Suprapubic skin (tissue), 3 donors: ENCODE measurements around the gene HMCN1.

Experiments
- POLR2AphosphoS5 ChIP-seq, 3 donors: sonication (generic); formaldehyde crosslinking; IDR thresholded peaks; one replicate each; pipeline ENCODE4 v1.6.1; 2017; ENCODE audit warnings: antibody characterized with exemption in 3 of 3
- TF ChIP-seq, protein P1 (sequence below), 2 donors: fragments of 200-600 bp in 1 of 2; fragments of 450-650 bp in 1 of 2; sonication (generic) in 1 of 2; IDR thresholded peaks; one replicate each; pipeline ENCODE4 v1.5.1; 2016 to 2019; ENCODE audit warnings: antibody characterized with exemption in 2 of 2, mild to moderate bottlenecking in 1 of 2, moderate library complexity in 1 of 2

DNA sequence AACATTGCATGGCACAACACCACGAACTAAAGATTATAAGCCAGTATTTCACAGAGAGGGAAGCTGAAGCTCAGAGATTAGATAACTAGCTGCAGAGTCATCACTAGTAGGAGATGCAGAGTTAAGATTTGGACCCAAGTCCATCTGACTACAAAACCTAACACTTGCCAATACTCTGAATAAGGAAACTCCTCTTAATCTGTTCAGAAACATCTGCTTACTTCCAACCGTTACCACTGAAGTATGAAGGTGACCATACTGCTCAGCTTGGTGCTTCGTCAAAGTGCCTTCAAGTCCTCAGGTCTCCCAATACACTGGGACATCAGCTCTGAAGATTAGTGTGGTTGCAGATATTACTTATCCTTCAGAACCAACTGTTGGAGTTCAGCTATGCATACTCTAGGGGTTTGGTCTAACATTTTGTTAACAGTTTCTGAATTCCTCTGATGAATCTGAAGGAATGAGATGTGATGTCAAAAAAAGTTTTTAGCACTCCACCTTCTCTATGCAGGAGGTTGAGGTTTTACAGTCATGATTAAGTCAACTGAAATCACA, 461.3 kb downstream of the HMCN1 start:
- TF ChIP-seq POLR2AphosphoS5 (IDR thresholded peaks at IDR 0.05) = no peak
- TF ChIP-seq, protein P1, sequence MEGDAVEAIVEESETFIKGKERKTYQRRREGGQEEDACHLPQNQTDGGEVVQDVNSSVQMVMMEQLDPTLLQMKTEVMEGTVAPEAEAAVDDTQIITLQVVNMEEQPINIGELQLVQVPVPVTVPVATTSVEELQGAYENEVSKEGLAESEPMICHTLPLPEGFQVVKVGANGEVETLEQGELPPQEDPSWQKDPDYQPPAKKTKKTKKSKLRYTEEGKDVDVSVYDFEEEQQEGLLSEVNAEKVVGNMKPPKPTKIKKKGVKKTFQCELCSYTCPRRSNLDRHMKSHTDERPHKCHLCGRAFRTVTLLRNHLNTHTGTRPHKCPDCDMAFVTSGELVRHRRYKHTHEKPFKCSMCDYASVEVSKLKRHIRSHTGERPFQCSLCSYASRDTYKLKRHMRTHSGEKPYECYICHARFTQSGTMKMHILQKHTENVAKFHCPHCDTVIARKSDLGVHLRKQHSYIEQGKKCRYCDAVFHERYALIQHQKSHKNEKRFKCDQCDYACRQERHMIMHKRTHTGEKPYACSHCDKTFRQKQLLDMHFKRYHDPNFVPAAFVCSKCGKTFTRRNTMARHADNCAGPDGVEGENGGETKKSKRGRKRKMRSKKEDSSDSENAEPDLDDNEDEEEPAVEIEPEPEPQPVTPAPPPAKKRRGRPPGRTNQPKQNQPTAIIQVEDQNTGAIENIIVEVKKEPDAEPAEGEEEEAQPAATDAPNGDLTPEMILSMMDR (IDR thresholded peaks at IDR 0.05) = no peak
